HEK293T (cell line): ENCODE results near the gene SLC25A22.

Source experiments
- HDGF ChIP-seq: fragments of 450-650 bp; IDR thresholded peaks from 2 replicates; pipeline ENCODE4 v1.6.1; 2017; ENCODE audit warnings: antibody characterized with exemption, borderline replicate concordance
- SUZ12 ChIP-seq: fragments of 450-650 bp; IDR thresholded peaks from 2 replicates; pipeline ENCODE4 v1.6.1; 2016; ENCODE audit warnings: mild to moderate bottlenecking

DNA sequence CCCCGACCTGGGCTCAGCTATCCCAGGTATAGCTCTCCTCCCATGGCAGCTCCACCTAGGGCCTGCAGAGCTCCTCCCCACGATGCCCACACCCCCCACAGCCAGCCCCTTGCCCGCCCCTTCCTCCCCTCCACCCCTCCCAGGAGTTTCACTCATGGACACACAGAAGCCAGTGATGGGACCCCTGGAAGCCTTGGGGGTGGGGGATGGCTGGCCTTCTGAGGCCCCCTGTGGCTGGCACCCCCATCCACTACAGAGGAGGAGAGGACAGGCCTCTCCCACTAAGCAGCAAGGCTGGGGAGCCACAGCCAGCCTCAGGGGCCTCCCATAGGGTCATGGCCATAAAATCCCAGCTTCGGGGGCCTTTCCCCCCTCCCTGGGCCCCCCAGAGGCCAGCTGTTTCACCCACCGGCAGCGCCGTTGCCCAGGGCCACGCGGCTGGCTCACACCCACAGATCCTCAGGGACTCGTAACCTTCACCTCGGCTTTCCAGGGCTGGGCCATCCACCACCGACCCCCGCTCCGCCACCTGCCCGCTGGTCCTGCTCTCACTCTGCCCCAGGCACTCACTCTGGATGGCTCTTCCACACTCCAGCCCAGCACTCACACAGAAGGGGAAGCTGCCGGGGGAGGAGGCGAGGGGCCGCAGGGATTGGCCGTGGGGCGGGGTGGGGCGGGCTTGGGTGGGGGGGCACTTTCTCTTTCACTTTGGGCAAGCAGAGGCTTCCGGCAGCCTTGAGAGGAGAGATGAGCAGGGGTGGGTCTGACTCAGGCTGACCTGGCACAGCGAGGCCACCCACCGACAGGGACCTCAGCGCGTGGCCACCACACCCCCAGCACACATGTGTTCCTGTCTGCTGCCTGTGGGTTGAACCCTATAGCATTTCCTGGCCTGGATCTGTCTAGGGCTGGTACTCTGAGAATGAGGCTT is 2.2 kb downstream of the SLC25A22 start:
- no peak for TF ChIP-seq SUZ12
- no peak for TF ChIP-seq HDGF
